Small intestine (tissue), 7 donors: ENCODE data around the gene KPNA4. TPM values are rescaled to one million over a fixed set of nuclear protein-coding genes. Genes with fewer than 3 reads are reported as not detected.
"Not testable (repeated sequence)": the region's sequence is repeated elsewhere in the genome, so short reads cannot be mapped to it uniquely, and the experiment has no call there.

Experiments
- DNase-seq, 2 donors: peaks; one replicate each; pipeline versions ENCODE4 v3.0.0 to v3.0.0-alpha.2; 2013
- FAIRE-seq: peaks from 2 replicates; lab custom pipeline; 2012; peaks lifted over from hg19 to GRCh38; lab: Jason Lieb, UNC
- H3K27ac ChIP-seq, 3 donors: one replicate each; pipeline ENCODE4 v1.5.1; 2013; ENCODE audit warnings: low read length in 2 of 3, mild to moderate bottlenecking in 2 of 3, control low read depth in 1 of 3, inconsistent platforms in 1 of 3, low read depth in 1 of 3, moderate library complexity in 1 of 3
- H3K27me3 ChIP-seq, 3 donors: one replicate each; pipeline ENCODE4 v1.6.1; 2013; ENCODE audit warnings: low read length in 3 of 3, inconsistent platforms in 1 of 3; ENCODE audit not compliant: control insufficient read depth in 3 of 3, insufficient read depth in 3 of 3
- H3K36me3 ChIP-seq, 3 donors: one replicate each; pipeline ENCODE4 v1.6.1; 2013; ENCODE audit warnings: low read length in 3 of 3, inconsistent platforms in 1 of 3, low read depth in 1 of 3, mild to moderate bottlenecking in 1 of 3, moderate library complexity in 1 of 3; ENCODE audit not compliant: control insufficient read depth in 3 of 3, insufficient read depth in 2 of 3
- H3K4me1 ChIP-seq, 3 donors: one replicate each; pipeline ENCODE4 v1.6.1; 2013; ENCODE audit warnings: low read length in 2 of 3, inconsistent platforms in 1 of 3, low read depth in 1 of 3, mild to moderate bottlenecking in 1 of 3, moderate library complexity in 1 of 3; ENCODE audit not compliant: control insufficient read depth in 3 of 3, insufficient read depth in 2 of 3
- H3K4me3 ChIP-seq, 3 donors: one replicate each; pipeline ENCODE4 v1.5.1; 2013; ENCODE audit warnings: low read length in 3 of 3, control low read depth in 1 of 3, inconsistent platforms in 1 of 3, low read depth in 1 of 3, mild to moderate bottlenecking in 1 of 3, moderate library complexity in 1 of 3
- H3K9me3 ChIP-seq, 2 donors: one replicate each; pipeline ENCODE4 v1.6.1; 2013; ENCODE audit warnings: low read depth in 1 of 2, low read length in 1 of 2; ENCODE audit not compliant: control insufficient read depth in 2 of 2, insufficient read depth in 1 of 2
- WGBS, 3 donors: extraction: QIAGEN DNeasy Blood & Tissue Kit; methylation state at CpG; one replicate each; pipeline ENCODE4 v1.1.7; 2013; 5-methylcytosine and 5-hydroxymethylcytosine counted together
- polyA plus RNA-seq, 4 donors: library from polyadenylated mRNA; stranded (reverse) in 3 of 4; unstranded in 1 of 4; fragments of 200-250 nt in 3 of 4; fragments of 120-200 nt in 1 of 4; gene quantifications; one replicate each; pipeline versions ENCODE4 v1.2.1 to v1.2.3, GENCODE V29; 2013
- donor health status: healthy with polysubstance abuse.
- donor health status: control.
- donor health status: control.
- donor health status: Bipolar disorder and iron deficiency.
- donor health status: healthy.

KPNA4 gene
- polyA plus RNA-seq, 4 donors = 12.7 to 21.9 (median 13.1) TPM

DNA sequence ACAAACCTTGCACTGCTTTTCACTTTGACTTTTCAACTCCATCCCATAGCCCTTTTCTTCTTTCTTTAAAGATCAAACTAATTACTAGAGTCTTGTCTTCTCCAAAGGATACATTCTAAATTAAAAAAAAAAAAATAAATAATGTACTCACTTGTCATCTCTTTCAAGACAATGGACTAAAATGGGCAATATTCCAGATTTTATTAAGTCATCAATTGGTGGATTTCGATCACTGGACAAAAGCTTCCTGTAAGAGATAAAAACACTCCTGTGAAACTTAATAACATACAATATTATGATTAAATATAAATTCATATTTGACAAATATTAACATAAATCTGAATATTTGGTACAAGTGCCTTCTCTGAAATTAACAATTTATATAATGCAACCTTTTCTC lies 34.1 kb downstream of the KPNA4 start:
- Histone ChIP-seq H3K27me3 (no peaks in the 10 kb centered on the region), H3K9me3 (no peaks in the 10 kb centered on the region), H3K36me3 (peaks cover 4 to 30% (median 10%) of the 10 kb centered on the region in 3 donors), H3K27ac (no peak overlapping the region), H3K4me1 (no peaks in the 10 kb centered on the region), H3K4me3 (no peak overlapping the region)
- FAIRE-seq = peak; percentile 79
- DNase-seq = no peak
- 75 to 87% (median 76%) methylated on average over 1 of the region's 1 CpG for WGBS, 3 donors

- H3K27me3 ChIP-seq, FAIRE-seq, H3K27ac ChIP-seq, H3K4me1 ChIP-seq, DNase-seq, H3K9me3 ChIP-seq, H3K4me3 ChIP-seq: not testable (repeated sequence)
- WGBS, 3 donors = 63 to 84% (median 69%) methylated on average over 2 of the region's 2 CpGs
- H3K36me3 ChIP-seq = peaks cover 5 to 34% (median 12%) of the 10 kb centered on the region in 3 donors
Observed at GRCh38 chr3:160516391-160516790, 49.0 kb downstream of the KPNA4 start.

DNA sequence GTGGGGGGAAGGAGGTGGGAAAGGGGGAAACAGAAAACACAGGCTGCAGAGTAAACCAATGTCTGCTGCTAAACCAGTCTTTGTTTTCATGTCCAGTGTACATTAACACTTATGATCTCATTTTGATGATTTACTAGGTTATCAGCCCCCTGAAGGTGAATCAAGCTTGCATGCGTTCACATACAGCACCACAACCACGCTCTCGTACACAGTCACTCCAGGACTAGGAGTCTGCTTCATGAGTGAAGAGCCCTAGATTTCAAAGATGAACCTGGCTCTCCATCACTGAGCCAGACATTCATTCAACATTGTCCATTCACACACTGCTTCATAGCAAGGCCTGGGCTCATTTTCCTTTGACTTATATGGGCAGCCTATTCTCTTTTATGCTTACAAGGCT lies 64.0 kb downstream of the KPNA4 start:
- no peaks in the 10 kb centered on the region for H3K27me3 ChIP-seq
- 97 to 98% (median 98%) methylated on average over 3 of the region's 3 CpGs for WGBS, 3 donors
- H3K27ac ChIP-seq = no peak overlapping the region
- FAIRE-seq (no peak), DNase-seq (no peak)
- H3K4me3 ChIP-seq = no peak overlapping the region
- H3K36me3 ChIP-seq = peaks cover 4 to 18% (median 7%) of the 10 kb centered on the region in 3 donors
- H3K4me1 ChIP-seq = no peaks in the 10 kb centered on the region
- no peaks in the 10 kb centered on the region for H3K9me3 ChIP-seq

DNA sequence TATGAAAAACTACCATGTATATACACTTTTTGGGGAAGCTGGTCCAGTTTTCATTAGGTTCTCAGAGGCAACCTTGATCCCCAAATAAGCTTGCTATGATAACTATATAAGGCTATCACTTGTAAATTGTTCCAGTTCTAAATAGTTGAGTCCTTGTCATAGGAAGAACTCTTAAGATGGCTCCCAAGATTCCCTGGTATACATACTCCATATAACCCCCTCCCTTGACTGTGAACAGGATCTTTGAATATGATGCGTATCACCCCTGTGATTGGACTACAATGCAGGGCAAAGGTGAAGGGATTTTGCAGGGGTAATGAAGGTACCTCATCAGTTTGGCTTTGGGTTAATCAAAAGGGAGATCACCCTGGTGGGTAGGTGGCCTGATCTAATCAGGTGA lies 67.2 kb downstream of the KPNA4 start:
- no peak for FAIRE-seq
- peaks cover 2 to 9% (median 6%) of the 10 kb centered on the region in 3 donors for H3K36me3 ChIP-seq
- 98 to 100% (median 100%) methylated on average over 1 of the region's 1 CpG for WGBS, 3 donors

DNA sequence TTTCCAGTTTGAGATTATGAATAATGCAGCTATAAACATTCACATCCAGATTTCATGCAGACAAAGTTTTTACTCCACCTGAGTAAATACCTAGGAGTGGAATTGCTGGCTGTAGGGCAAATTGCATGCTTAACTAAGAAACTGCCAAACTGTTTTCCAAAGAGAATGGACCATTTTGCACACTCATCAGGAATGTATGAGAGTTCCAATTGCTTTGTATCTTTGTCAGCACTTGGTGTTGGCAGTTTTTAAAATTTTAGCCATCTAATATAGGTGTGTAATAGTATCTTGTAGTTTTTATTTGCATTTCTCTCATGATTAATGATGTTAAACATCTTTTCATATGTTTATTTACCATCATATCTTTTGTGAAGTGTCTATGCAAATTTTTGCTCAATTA lies 75.2 kb downstream of the KPNA4 start:
- Histone ChIP-seq H3K27me3 (no peaks in the 10 kb centered on the region), H3K4me3 (no peak overlapping the region), H3K36me3 (no peaks in the 10 kb centered on the region), H3K27ac (no peak overlapping the region), H3K4me1 (peaks cover 0 to 4% (median 0%) of the 10 kb centered on the region in 3 donors), H3K9me3 (no peaks in the 10 kb centered on the region)
- no peak for DNase-seq
- no peak for FAIRE-seq

More for the DNA sequence above, 67.2 kb downstream of the KPNA4 start:
- DNase-seq = no peak
- Histone ChIP-seq H3K9me3 (no peaks in the 10 kb centered on the region), H3K4me3 (no peak overlapping the region), H3K27me3 (no peaks in the 10 kb centered on the region), H3K4me1 (no peaks in the 10 kb centered on the region), H3K27ac (no peak overlapping the region)

- 0 to 9% (median 2%) methylated on average over 2 of the region's 2 CpGs for WGBS, 3 donors
- no peak overlapping the region for H3K4me3 ChIP-seq
- peak; percentile 25 to 47 for DNase-seq
- peak; percentile 86 for FAIRE-seq
- no peaks in the 10 kb centered on the region for H3K36me3 ChIP-seq
- H3K4me1 ChIP-seq = peaks cover 0 to 4% (median 0%) of the 10 kb centered on the region in 3 donors
- no peaks in the 10 kb centered on the region for H3K27me3 ChIP-seq
- no peak overlapping the region for H3K27ac ChIP-seq
- H3K9me3 ChIP-seq = no peaks in the 10 kb centered on the region
Observed at GRCh38 chr3:160486459-160486869, 78.9 kb downstream of the KPNA4 start.

- no peak for FAIRE-seq
- WGBS, 3 donors = 86 to 92% (median 91%) methylated on average over 3 of the region's 3 CpGs
Observed at GRCh38 chr3:160482796-160483195, 82.6 kb downstream of the KPNA4 start.

GRCh38 chr3:160481856-160482255 lies 83.5 kb downstream of the KPNA4 start:
- H3K9me3 ChIP-seq = no peaks in the 10 kb centered on the region
- peaks cover 0 to 2% (median 0%) of the 10 kb centered on the region in 3 donors for H3K27me3 ChIP-seq
- H3K27ac ChIP-seq = no peak overlapping the region
- no peaks in the 10 kb centered on the region for H3K36me3 ChIP-seq
- H3K4me1 ChIP-seq = peaks cover 0 to 4% (median 0%) of the 10 kb centered on the region in 3 donors
- no peak for FAIRE-seq
- no peak for DNase-seq
- no peak overlapping the region for H3K4me3 ChIP-seq
- 89 to 99% (median 94%) methylated on average over 6 of the region's 6 CpGs for WGBS, 3 donors

More at GRCh38 chr3:160482796-160483195, 82.6 kb downstream of the KPNA4 start:
- H3K27ac ChIP-seq = no peak overlapping the region
- DNase-seq = no peak
- H3K27me3 ChIP-seq = peaks cover 0 to under 1% (median 0%) of the 10 kb centered on the region in 3 donors
- no peaks in the 10 kb centered on the region for H3K9me3 ChIP-seq
- no peak overlapping the region for H3K4me3 ChIP-seq
- H3K36me3 ChIP-seq = no peaks in the 10 kb centered on the region
- H3K4me1 ChIP-seq = peaks cover 0 to 4% (median 0%) of the 10 kb centered on the region in 3 donors

GRCh38 chr3:160480931-160481330 lies 84.4 kb downstream of the KPNA4 start:
- WGBS, 3 donors = 81 to 89% (median 83%) methylated on average over 5 of the region's 5 CpGs
- H3K36me3 ChIP-seq = no peaks in the 10 kb centered on the region
- H3K4me1 ChIP-seq = peaks cover 0 to 1% (median 0%) of the 10 kb centered on the region in 3 donors
- no peaks in the 10 kb centered on the region for H3K9me3 ChIP-seq
- no peak overlapping the region for H3K27ac ChIP-seq
- H3K27me3 ChIP-seq = peaks cover 0 to 2% (median 0%) of the 10 kb centered on the region in 3 donors
- DNase-seq = no peak
- no peak for FAIRE-seq
- H3K4me3 ChIP-seq = no peak overlapping the region
